SK-N-SH (cell line): ENCODE measurements around the gene SLC13A3. TPM values are rescaled to one million over a fixed set of nuclear protein-coding genes. Genes with fewer than 3 reads are reported as not detected.
A peak's percentile ranks its signal among the peaks of the same experiment; 100 is the strongest.

Experiments
- CTCF ChIA-PET: fragments of 300-600, 350-600 bp; formaldehyde crosslinking; extraction: SDS; loops from one replicate; lab custom pipeline; 2021; lab: Yijun Ruan, JAX
- POLR2A ChIA-PET: fragments of 350-600 bp; sonication (Branson Sonifier 250); formaldehyde crosslinking; extraction: SDS; loops from one replicate; lab custom pipeline; 2020; ENCODE audit warnings: antibody characterized with exemption, inconsistent platforms; lab: Yijun Ruan, JAX
- DNase-seq: peaks from one replicate; pipeline ENCODE4 v3.0.0; 2012
- H2AFZ ChIP-seq: fragments of 200-600 bp; sonication (generic); 2 replicates; pipeline ENCODE4 v1.8.1; 2016; ENCODE audit warnings: antibody characterized with exemption, mild to moderate bottlenecking, low read depth
- H3F3A ChIP-seq: fragments of 200-600 bp; sonication (generic); replicated peaks from 2 replicates; pipeline ENCODE3; 2016; ENCODE audit warnings: antibody characterized with exemption, mild to moderate bottlenecking; ENCODE audit not compliant: insufficient read depth
- H3K27ac ChIP-seq, 2 experiments: fragments of 200-500 bp in 1 of 2; fragments of 200-600 bp in 1 of 2; sonication (Bioruptor generic) in 1 of 2; sonication (generic), shearing (Covaris generic) in 1 of 2; 2 replicates each; pipeline versions ENCODE4 v1.5.1 to v1.6.1; 2014 to 2016; ENCODE audit warnings: low read depth in 2 of 2, inconsistent platforms in 1 of 2, low read length in 1 of 2, mild to moderate bottlenecking in 1 of 2, mixed read lengths in 1 of 2
- H3K27me3 ChIP-seq: fragments of 200-600 bp; sonication (generic), shearing (Covaris generic); 2 replicates; pipeline ENCODE4 v1.6.1; 2016; ENCODE audit warnings: mixed run types; ENCODE audit not compliant: insufficient read depth
- H3K36me3 ChIP-seq, 2 experiments: fragments of 200-500 bp in 1 of 2; fragments of 200-600 bp in 1 of 2; sonication (Bioruptor generic) in 1 of 2; sonication (generic) in 1 of 2; replicated peaks in 1 of 2; 2 replicates each; pipeline versions ENCODE3 to v1.5.1; 2014 to 2016; ENCODE audit warnings: low read length in 1 of 2, mild to moderate bottlenecking in 1 of 2; ENCODE audit not compliant: insufficient read depth in 2 of 2, control insufficient read depth in 1 of 2
- H3K4me1 ChIP-seq, 2 experiments: fragments of 200-500 bp in 1 of 2; fragments of 200-600 bp in 1 of 2; sonication (Bioruptor generic) in 1 of 2; sonication (generic), shearing (Covaris generic) in 1 of 2; 2 replicates each; pipeline versions ENCODE4 v1.5.1 to v1.6.1; 2014 to 2016; ENCODE audit warnings: low read depth in 1 of 2, low read length in 1 of 2, mixed run types in 1 of 2; ENCODE audit not compliant: insufficient read depth in 2 of 2, control insufficient read depth in 1 of 2
- H3K4me2 ChIP-seq: fragments of 200-600 bp; sonication (generic), shearing (Covaris generic); 2 replicates; pipeline ENCODE4 v1.6.1; 2017; ENCODE audit warnings: mixed run types
- H3K4me3 ChIP-seq, 2 experiments: fragments of 200-500 bp in 1 of 2; fragments of 200-600 bp in 1 of 2; sonication (Bioruptor generic) in 1 of 2; sonication (generic), shearing (Covaris generic) in 1 of 2; 2 replicates each; pipeline versions ENCODE4 v1.5.1 to v1.8.1; 2014 to 2016; ENCODE audit warnings: low read depth in 2 of 2, inconsistent platforms in 1 of 2, low read length in 1 of 2, mild to moderate bottlenecking in 1 of 2, mixed read lengths in 1 of 2, moderate library complexity in 1 of 2
- H3K79me2 ChIP-seq: fragments of 200-600 bp; sonication (generic); 2 replicates; pipeline ENCODE4 v1.8.1; 2017; ENCODE audit warnings: mild to moderate bottlenecking; ENCODE audit not compliant: insufficient read depth
- H3K9ac ChIP-seq: fragments of 200-600 bp; sonication (generic); 2 replicates; pipeline ENCODE4 v1.6.1; 2017; ENCODE audit warnings: mixed run types
- H3K9me2 ChIP-seq: fragments of 200-600 bp; sonication (generic); 2 replicates; pipeline ENCODE4 v1.6.1; 2017; ENCODE audit warnings: mixed run types
- H3K9me3 ChIP-seq: fragments of 200-600 bp; sonication (generic); 2 replicates; pipeline ENCODE4 v1.6.1; 2017; ENCODE audit warnings: mixed run types, mild to moderate bottlenecking, moderate library complexity
- H4K20me1 ChIP-seq: fragments of 200-600 bp; sonication (generic); 2 replicates; pipeline ENCODE4 v1.6.1; 2017; ENCODE audit warnings: mild to moderate bottlenecking, mixed run types; ENCODE audit not compliant: insufficient read depth
- CHD2 ChIP-seq: fragments of 150-350 bp; IDR thresholded peaks from 2 replicates; pipeline ENCODE4 v1.6.1; 2018; ENCODE audit warnings: low read length; ENCODE audit not compliant: partially characterized antibody
- ELF1 ChIP-seq: IDR thresholded peaks from 2 replicates; pipeline ENCODE4 v1.4.0; 2012
- FOXJ3 ChIP-seq: sonication (generic); formaldehyde crosslinking; IDR thresholded peaks from 2 replicates; pipeline ENCODE4 v1.5.1; 2020; ENCODE audit warnings: mild to moderate bottlenecking, missing genetic modification reagents
- JUND ChIP-seq: IDR thresholded peaks from 2 replicates; pipeline ENCODE4 v1.4.0; 2012
- RCOR1 ChIP-seq: fragments of 150-350 bp; IDR thresholded peaks from 2 replicates; pipeline ENCODE4 v1.6.1; 2017; ENCODE audit warnings: antibody characterized with exemption, low read length
- RXRA ChIP-seq: IDR thresholded peaks from 2 replicates; pipeline ENCODE4 v1.4.0; 2012; ENCODE audit warnings: low read depth, mild to moderate bottlenecking, borderline replicate concordance
- TEAD4 ChIP-seq: IDR thresholded peaks from 2 replicates; pipeline ENCODE4 v1.4.0; 2012; ENCODE audit warnings: mild to moderate bottlenecking, borderline replicate concordance; ENCODE audit not compliant: insufficient read depth
- USF1 ChIP-seq: IDR thresholded peaks from 2 replicates; pipeline ENCODE4 v1.4.0; 2012; ENCODE audit warnings: low read depth, borderline replicate concordance
- YY1 ChIP-seq: IDR thresholded peaks from 2 replicates; pipeline ENCODE4 v1.4.0; 2012; ENCODE audit warnings: low read depth, mild to moderate bottlenecking
- WGBS: methylation state at CpG from one replicate; pipeline ENCODE4 v1.1.6; 2017; ENCODE audit warnings: low lambda C conversion rate; 5-methylcytosine and 5-hydroxymethylcytosine counted together
- polyA plus RNA-seq, 3 experiments: library from polyadenylated mRNA; depleted of rRNA; stranded (reverse); fragments of >200 nt; gene quantifications; 2 replicates each; pipeline ENCODE4 v1.2.3, GENCODE V29; 2012

Gene SLC13A3
- polyA plus RNA-seq, 1 of the 3 experiments (the other 2 are of a cell fraction) = 0.10 TPM

DNA sequence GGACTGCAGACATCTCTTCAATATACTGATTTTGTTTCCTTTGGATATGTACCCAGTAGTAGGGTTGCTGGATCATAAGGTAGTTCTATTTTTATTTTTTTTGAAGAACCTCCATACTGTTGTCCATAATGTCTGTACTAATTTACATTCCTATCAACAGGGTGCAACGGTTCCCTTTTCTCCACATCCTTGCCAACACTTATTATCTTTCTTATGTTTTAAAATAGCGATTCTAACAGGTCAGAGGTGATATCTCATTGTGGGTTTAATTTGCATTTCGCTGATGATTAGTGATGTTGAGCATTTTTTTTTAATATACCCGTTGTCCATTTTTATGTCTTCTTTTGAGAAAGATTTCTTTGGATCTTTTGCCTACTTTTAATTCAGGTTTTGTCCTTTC lies 39.9 kb upstream of the SLC13A3 start:
- POLR2A ChIA-PET = no interaction called here
- Histone ChIP-seq H3K79me2 (peaks cover 26% of the 10 kb centered on the region), H3F3A (peaks cover 4% of the 10 kb centered on the region), H3K36me3 (peaks cover 6 to 7% of the 10 kb centered on the region in 2 experiments), H3K9ac (no peak overlapping the region), H3K9me2 (no peaks in the 10 kb centered on the region), H2AFZ (no peak overlapping the region), H4K20me1 (0 out of 2 replicates have a peak, but pooled peaks cover 3% of the 10 kb centered on the region), H3K4me1 (peaks cover 4 to 12% of the 10 kb centered on the region in 2 experiments; a peak in 3 of 4 replicates), H3K9me3 (no peaks in the 10 kb centered on the region), H3K4me2 (no peak overlapping the region), H3K4me3 (no peak overlapping the region), H3K27me3 (no peaks in the 10 kb centered on the region), H3K27ac (no peak overlapping the region)
- WGBS = 65% methylated on average over 4 of the region's 4 CpGs
- no peak for DNase-seq
- CTCF ChIA-PET = interaction anchor here (3.4 kb wide), 1 partner anchor 170 kb away, joined by 12 read pairs; no protein-coding TSS in a partner anchor
- TF ChIP-seq RXRA = no peak
- no peak for TF ChIP-seq JUND
- no peak for TF ChIP-seq CHD2
- no peak for TF ChIP-seq FOXJ3 (CRISPR knock-in tag)

DNA sequence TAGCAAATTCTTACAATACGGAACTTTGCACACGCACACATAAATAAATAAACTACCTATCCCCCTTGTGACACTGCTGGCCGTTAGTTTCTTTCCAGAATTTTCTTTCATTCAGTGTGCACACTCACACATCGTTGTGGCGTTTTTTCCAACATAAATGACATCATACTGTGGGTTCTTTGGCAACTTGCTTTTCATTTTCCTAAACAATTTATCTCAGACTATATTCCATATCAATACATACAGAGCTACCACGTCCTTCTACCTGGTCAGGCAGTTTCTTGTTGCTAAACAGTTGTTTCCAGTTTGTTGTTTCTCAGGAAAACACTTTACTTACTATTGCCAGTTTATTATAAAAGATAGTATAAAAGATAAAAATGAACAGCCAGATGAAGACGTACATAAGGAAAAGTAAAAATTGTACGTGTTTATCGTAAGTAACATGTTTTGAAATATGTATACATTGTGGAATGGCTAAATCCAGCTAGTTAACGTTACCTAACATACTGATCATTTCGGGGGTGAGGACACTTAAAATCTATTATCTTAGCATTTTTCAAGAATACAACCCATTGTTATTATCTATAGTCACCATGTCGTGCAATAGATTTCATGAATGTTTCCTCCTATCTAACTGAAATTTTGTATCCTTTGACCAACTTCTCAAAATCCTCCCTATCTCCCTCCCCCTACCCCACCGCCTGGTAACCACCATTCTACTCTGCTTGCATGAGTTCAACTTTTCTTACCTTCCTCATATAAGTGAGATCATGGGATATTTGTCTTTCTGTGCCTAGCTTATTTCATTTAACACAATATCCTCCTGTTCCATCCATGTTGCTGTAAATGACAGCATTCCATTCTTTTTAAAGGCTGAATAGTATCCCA lies 39.2 kb upstream of the SLC13A3 start:
- Histone ChIP-seq H3K27me3 (no peaks in the 10 kb centered on the region), H4K20me1 (0 out of 2 replicates have a peak, but pooled peaks cover 3% of the 10 kb centered on the region)
- POLR2A ChIA-PET = no interaction called here
- DNase-seq = no peak
- TF ChIP-seq FOXJ3 (CRISPR knock-in tag) = no peak
- no peak for TF ChIP-seq USF1
- no peak for TF ChIP-seq RXRA
- TF ChIP-seq ELF1 = no peak
- no peak for TF ChIP-seq JUND
- TF ChIP-seq YY1 = no peak
- TF ChIP-seq RCOR1 = no peak
- no peak for TF ChIP-seq TEAD4
- TF ChIP-seq CHD2 = no peak
- TF ChIP-seq, all 33 proteins: peak for 0
- CTCF ChIA-PET = interaction anchor here (0.9 to 3.4 kb wide), 3 partner anchors 131 to 181 kb away, joined by 3 to 12 read pairs (median 3); no protein-coding TSS in a partner anchor
- H2AFZ ChIP-seq = peak overlapping the region; percentile 87
- peaks cover 4% of the 10 kb centered on the region for H3F3A ChIP-seq
- WGBS = 67% methylated on average over 13 of the region's 13 CpGs
- no peaks in the 10 kb centered on the region for H3K9me2 ChIP-seq
- H3K4me2 ChIP-seq = peak overlapping the region; percentile 65
- H3K36me3 ChIP-seq = peaks cover 12 to 14% of the 10 kb centered on the region in 2 experiments
- peaks cover 34% of the 10 kb centered on the region for H3K79me2 ChIP-seq
- H3K4me1 ChIP-seq = peaks cover 4 to 11% of the 10 kb centered on the region in 2 experiments; a peak in 3 of 4 replicates
- no peaks in the 10 kb centered on the region for H3K9me3 ChIP-seq
- H3K9ac ChIP-seq = peak overlapping the region; percentile 62
- H3K27ac ChIP-seq = peak overlapping the region; percentile 80 to 89; a peak in 3 of 4 replicates
- peak overlapping the region; percentile 61 to 71; a peak in 3 of 4 replicates for H3K4me3 ChIP-seq
